ENCODE measurements around the gene TP73. TPM values are rescaled to one million over a fixed set of nuclear protein-coding genes. Genes with fewer than 3 reads are reported as not detected.
A peak's percentile ranks its signal among the peaks of the same experiment; 100 is the strongest.

The TP73 gene
- total and polyA plus RNA-seq, 2 donors from 2014 or later, result 0.54 TPM; not detected in 1

DNA sequence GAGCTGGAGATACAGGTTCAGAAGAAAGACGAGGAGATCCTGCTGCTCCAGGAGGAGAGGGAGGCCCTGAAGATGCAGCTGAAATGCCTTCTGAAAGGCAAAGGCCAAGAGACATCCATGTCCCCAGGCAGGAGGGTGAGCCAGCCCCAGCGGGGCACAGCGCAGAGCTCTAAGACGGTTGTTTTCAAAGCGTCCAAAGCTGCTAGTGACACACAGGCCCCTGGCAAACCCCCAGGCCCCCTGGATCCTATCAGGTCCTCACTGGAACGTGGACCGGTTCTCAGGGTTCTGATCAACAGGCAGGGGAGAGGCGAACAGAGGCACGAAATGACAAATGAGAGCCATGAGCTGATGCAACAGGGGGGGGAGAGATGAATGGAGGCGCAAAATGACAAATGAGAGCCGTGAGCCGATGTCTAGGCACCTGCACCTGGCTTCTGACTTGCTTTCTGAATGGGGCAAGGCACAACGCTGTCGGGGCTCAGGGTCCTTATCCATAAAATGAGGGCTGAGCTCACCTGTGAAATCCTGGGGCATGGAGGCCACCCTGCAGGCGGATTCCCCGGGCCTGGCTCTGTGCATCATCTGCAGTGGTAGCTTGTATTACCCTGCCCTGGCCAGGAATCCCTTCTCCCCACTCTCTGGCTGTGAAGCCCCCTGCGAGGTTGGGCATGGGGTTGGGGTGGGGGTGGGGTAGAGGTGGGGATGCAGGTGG, 109.1 kb downstream of the TP73 start:
- H3K9ac ChIP-seq (ENCODE audit: low read length in 3 of 3), result no peak overlapping the region
- H3K9me3 ChIP-seq (ENCODE audit: control insufficient read depth in 2 of 3, insufficient read depth in 1 of 3, low read length in 3 of 3), result no peaks in the 10 kb centered on the region
- no peaks in the 10 kb centered on the region for H3K27me3 ChIP-seq (ENCODE audit: control insufficient read depth, insufficient read depth, low read length)
- TF ChIP-seq, protein P1, sequence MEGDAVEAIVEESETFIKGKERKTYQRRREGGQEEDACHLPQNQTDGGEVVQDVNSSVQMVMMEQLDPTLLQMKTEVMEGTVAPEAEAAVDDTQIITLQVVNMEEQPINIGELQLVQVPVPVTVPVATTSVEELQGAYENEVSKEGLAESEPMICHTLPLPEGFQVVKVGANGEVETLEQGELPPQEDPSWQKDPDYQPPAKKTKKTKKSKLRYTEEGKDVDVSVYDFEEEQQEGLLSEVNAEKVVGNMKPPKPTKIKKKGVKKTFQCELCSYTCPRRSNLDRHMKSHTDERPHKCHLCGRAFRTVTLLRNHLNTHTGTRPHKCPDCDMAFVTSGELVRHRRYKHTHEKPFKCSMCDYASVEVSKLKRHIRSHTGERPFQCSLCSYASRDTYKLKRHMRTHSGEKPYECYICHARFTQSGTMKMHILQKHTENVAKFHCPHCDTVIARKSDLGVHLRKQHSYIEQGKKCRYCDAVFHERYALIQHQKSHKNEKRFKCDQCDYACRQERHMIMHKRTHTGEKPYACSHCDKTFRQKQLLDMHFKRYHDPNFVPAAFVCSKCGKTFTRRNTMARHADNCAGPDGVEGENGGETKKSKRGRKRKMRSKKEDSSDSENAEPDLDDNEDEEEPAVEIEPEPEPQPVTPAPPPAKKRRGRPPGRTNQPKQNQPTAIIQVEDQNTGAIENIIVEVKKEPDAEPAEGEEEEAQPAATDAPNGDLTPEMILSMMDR (IDR thresholded peaks at IDR 0.05; ENCODE audit: borderline replicate concordance, extremely low read depth, insufficient read depth), result no peak
- H3K27ac ChIP-seq (ENCODE audit: low read depth in 2 of 2, low read length in 2 of 2), result no peak overlapping the region
- H3K4me3 ChIP-seq (ENCODE audit: low read length in 3 of 3), result no peak overlapping the region
- H3K36me3 ChIP-seq (ENCODE audit: control insufficient read depth in 2 of 3, insufficient read depth in 3 of 3, low read length in 3 of 3), result no peaks in the 10 kb centered on the region
- no peaks in the 10 kb centered on the region for H3K4me1 ChIP-seq (ENCODE audit: control insufficient read depth in 2 of 3, insufficient read depth in 2 of 3, low read depth in 1 of 3, low read length in 3 of 3)
- intact Hi-C loops (cut with DNase I), result no loop called here
- DNase-seq, result peak in 1 of 5 donors; percentile 45
- FAIRE-seq, result no peak

DNA sequence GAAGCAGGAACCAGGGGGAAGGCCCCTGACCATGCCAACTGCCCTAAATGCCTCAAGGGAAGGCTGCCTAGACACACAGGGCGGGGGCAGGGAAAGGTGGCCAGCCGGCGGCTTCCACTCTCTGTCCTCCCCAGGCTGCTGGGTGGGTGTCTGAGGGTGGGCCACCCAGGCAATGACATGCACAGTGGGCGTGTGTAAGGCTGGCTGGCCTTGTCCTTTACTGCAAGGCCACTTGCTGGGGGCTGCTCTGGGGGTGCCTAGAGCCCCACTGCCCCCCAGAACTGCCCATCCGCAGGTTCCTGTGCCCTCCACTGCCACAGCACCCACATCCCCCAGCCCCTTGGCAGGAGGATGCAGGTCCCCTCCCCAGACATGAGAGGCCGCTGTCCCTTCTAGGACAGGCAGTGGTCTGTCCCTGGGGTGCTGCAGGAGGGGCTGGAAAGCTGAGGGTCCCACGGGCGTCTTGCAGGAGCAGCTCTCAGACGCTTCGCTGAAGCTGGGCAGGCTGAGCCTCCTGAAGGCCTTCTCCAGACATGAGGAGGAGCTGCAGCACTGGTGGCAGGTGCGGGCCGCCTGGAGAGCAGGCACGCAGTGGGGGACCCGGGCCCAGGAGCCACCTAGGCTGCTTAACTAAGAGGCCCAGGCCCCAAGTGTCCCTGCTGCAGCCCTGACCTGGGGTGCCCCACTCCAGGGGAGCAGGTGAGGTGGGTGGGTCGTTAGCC, 110.0 kb downstream of the TP73 start:
- intact Hi-C loops (cut with DNase I), result no loop called here
- Histone ChIP-seq H3K9me3 (ENCODE audit: control insufficient read depth in 2 of 3, insufficient read depth in 1 of 3, low read length in 3 of 3) (no peaks in the 10 kb centered on the region), H3K4me1 (ENCODE audit: control insufficient read depth in 2 of 3, insufficient read depth in 2 of 3, low read depth in 1 of 3, low read length in 3 of 3) (no peaks in the 10 kb centered on the region), H3K27ac (ENCODE audit: low read depth in 2 of 2, low read length in 2 of 2) (no peak overlapping the region), H3K27me3 (ENCODE audit: control insufficient read depth, insufficient read depth, low read length) (no peaks in the 10 kb centered on the region), H3K4me3 (ENCODE audit: low read length in 3 of 3) (no peak overlapping the region), H3K36me3 (ENCODE audit: control insufficient read depth in 2 of 3, insufficient read depth in 3 of 3, low read length in 3 of 3) (no peaks in the 10 kb centered on the region), H3K9ac (ENCODE audit: low read length in 3 of 3) (no peak overlapping the region)
- TF ChIP-seq, protein P1 (IDR thresholded peaks at IDR 0.05; ENCODE audit: borderline replicate concordance, extremely low read depth, insufficient read depth), result no peak
- no peak for FAIRE-seq
- peak in 1 of 5 donors; percentile 44 for DNase-seq

DNA sequence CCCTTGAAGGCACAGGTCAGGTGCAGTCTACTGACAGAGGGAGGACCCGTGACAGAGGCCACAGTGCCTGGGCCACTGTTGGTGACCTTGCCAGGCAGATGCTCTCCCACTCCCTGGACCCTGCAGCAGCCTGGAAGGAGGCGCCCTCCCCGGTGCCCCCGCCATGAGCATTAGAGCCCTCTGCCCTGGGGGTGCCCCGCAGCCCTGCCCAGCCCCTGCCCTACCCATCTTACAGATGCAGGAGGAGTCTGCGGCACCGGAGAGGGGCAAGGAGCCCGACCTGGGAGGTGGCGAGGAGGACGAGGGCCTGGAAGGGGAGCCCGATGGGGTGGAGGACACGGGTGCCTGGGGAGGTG, 110.5 kb downstream of the TP73 start:
- no peak for FAIRE-seq
- H3K9ac ChIP-seq (ENCODE audit: low read length in 3 of 3), result no peak overlapping the region
- H3K36me3 ChIP-seq (ENCODE audit: control insufficient read depth in 2 of 3, insufficient read depth in 3 of 3, low read length in 3 of 3), result no peaks in the 10 kb centered on the region
- H3K4me1 ChIP-seq (ENCODE audit: control insufficient read depth in 2 of 3, insufficient read depth in 2 of 3, low read depth in 1 of 3, low read length in 3 of 3), result no peaks in the 10 kb centered on the region
- no peaks in the 10 kb centered on the region for H3K9me3 ChIP-seq (ENCODE audit: control insufficient read depth in 2 of 3, insufficient read depth in 1 of 3, low read length in 3 of 3)
- H3K27me3 ChIP-seq (ENCODE audit: control insufficient read depth, insufficient read depth, low read length), result no peaks in the 10 kb centered on the region
- H3K27ac ChIP-seq (ENCODE audit: low read depth in 2 of 2, low read length in 2 of 2), result no peak overlapping the region
- TF ChIP-seq, protein P1 (IDR thresholded peaks at IDR 0.05; ENCODE audit: borderline replicate concordance, extremely low read depth, insufficient read depth), result no peak
- DNase-seq, result no peak
- H3K4me3 ChIP-seq (ENCODE audit: low read length in 3 of 3), result no peak overlapping the region
- intact Hi-C loops (cut with DNase I), result no loop called here

Data from kidney (tissue), 14 donors.